HG02884 (cell line): Measurements from ENCODE around the gene CISH.

Experiments
- ATAC-seq: cut with Tn5 transposase; IDR thresholded peaks from one replicate; pipeline ENCODE4 v1.9.1; 2021; ENCODE audit warnings: mild to moderate bottlenecking, moderate library complexity; ENCODE audit not compliant: unreplicated experiment

CISH gene

DNA sequence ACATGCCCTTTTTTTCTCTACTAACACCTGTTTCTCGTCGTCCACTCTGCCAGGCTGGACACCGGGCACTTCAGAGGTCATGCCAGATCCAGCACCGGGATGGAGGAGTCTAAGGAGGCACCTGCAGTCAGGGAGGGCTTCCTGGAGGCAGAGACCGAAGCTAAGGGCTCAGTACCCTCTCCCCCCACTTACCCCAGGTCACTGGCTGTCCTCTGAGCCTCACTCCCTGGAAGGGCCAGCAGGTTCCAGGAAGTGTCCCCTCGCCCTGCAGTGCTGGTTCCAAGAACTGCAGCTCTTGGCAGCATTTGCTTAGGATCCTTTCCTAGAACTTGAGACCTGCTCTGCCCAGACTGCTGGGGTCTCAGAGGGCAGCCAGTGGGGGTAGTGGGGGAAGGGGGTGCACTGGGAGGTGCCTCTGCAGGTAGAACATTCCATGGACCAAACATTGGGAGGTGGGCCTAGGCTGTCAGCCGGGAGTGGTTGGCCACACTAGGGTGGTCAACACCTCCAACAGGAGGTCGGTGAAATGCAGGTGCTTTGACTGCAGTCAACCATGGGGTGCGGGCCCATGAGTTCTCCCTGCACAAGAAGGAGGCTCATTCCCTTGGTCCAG is 11.3 kb downstream of the CISH start:
- ATAC-seq = no peak

DNA sequence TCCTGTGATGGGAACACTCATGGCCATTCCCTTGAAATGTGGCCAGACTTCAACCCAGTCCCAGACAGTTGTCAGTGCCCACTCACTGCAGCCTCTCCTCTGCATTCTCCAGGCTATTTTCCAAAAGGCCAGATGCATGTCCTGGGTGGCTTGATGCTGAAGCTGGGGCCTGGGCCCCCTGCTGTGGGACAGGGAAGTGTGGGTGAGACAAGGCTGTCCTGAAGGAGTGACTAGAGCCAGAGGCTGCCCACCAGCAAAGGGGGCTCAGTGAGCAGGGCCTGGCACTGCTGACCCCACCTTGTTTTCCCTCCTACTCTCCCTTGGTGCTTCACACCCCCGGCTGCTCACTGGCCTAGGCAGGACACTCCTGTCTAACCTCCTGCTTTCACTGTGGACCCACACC is 11.9 kb downstream of the CISH start:
- ATAC-seq = no peak

DNA sequence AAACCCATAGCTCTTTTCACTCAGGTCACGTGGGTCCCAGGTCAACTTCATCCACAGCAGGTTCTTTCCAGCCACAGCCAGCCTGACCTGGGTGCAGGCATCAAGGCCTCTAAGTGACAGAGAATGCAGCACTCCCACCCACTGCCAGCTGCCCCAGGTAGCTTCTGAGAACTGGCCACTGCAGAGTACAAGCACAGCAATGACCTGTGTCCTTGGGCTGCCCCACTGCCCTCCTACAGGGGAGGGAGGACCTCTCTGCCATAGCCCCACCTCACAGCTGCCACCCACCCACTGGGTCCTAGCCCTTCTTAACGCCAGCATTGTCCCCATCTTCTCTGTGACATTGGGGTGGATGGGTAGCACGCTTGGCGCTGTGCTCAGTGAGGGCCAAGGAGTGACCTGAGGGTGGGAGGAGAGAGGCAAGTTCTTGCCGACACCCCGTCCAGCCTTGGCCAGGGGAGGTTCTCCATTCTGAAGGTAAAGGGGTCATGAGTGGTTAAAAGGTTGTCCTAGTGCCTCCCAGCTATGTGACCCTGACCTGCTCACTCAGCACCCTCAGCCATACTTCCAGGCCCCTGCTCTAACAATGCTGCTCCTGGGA is 12.4 kb downstream of the CISH start:
- no peak for ATAC-seq

DNA sequence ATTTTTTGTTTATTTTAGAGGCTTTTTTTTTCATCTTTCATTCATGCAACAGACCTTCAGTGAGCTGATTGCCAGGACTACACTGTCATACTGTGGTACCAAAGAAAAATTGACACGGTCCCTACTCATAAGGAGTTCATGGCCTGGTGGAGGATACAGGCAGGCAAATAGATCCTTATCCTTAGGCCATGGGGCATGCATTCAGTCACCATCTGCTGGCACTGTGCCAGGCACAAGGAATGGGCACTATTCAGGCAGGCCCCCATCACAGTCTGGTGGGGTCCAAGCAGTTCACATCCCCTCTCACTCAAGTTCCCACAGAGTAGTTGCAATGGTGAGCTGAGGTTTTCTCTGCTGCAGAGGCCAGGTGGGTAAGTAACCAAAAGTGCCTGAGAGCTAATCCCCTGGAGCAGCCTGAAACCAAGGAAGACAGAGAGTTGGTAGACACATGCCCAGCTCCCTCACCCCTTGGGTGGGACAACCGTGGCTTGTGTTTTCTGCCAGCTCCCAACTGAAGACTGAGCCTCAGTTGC is 17.3 kb downstream of the CISH start:
- ATAC-seq = no peak

DNA sequence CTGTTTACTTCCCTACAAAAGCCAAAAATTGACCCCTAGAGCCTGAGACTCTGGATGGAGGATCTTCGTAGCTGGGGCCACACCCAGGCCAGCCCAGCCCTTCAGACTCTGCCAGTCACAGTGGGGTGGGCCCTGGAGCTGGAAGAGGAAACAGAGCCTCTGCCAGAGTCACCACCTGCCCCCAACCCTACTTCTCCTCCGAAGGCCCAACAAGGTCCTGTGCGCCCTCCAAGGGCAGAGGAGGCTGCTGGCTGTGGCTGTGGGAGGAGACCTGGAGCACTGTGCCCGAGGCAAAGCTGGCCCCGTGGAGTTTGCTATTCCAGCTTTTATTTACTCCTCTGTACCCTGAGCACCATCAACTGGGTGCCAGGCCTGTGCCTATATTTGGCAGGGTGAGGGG is 19.0 kb downstream of the CISH start:
- no peak for ATAC-seq

DNA sequence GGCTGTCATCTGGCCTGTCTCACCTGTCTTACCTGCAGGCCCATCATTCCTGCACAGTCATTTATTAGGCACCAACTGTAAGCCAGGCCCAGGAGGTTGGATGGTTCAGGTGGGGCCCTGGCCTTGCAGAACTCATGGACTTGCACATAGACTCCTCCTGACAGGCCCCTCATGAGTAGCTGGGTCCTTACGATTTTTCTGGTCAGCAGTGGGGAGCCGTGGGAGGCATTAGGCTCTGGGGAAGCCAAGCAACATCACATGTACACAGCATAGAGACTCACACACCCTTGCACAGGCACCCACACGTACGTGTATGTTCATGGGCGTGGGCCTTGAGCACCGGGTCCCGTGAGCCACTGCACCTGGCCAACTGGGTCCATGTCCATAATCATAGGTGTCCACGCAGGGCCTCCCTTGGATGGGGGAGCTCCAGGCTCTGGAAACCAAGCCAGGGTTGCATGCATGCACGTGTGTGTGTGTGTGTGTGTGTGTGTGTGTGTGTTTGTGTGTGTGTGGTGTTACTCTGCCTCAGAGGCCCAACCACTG is 20.3 kb downstream of the CISH start:
- peak; percentile 4 for ATAC-seq

DNA sequence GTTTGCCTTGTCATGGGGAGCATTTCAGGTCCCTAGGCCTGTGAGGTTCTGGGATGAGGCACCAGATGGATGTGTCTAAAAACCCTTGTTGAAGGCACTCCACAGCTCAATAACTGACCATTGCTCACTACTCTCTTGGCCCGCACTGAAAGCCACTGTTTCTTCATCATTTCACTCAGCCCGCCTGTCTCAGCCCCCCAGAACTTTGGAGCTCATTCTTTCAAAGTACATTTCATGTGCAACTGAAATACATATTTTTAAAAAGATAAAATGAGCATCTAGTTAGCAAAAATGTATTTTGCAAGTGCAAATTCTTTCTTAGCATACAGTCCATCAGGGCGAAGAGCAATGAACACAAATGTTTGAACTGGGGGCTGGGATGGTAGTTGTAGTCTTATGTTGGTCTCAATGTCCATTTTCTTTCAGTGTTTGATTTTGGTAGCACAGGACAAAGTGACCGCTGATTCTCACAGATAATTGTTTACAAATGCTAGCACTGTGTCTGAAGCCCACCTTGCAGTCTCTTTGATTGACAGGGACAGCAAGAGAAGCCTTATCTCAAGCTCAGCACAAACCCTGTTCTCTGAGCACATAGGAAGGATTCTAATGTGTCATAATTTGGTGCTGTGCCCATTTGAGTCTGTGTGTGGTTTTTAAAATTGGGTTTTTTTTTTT is 22.7 kb downstream of the CISH start:
- ATAC-seq = no peak

DNA sequence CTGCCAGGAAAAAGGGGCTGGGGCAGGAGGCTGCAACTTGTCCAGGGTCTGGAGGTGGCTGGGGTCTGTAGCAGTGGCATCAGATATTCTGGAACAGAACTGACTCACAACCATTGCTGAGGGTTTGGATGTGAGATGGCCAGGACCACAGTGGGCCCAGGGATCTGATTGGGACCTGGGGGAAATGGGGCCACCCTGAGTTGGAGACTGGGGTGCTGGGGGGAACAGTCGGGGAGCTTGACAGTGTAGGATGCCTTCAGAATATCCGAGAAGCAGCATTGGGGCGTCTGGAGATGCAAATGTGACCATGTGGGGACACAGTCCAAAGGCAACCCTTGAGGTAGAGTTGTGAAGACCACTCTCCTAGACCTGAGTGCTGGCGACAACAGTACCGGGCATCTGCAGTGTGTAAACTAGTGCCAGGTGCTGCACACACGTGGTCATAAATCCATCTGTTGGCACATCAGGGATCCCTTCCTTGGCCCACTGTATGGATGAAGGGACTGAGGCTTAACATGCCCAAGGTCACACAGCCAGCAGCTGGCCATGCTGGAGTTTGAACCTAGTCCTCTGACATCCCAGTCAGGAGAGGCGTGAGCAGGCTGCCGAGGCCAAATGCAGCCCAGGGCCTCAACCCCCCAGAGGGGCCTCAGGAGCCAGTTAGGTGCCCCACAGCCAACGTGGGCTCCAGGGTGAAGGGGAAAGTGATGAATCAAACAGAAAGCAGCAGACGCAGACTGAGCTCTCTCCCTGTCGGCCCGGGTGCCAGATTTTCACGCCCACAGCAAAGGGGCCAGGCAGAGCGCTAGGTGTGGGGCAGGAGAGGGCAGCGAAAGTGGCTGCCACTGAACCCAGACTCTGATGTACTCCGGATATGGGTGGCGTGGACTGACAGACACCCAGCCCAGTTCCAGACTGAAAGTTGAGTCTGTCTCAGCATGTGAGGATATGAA is 23.5 kb downstream of the CISH start:
- ATAC-seq = no peak

DNA sequence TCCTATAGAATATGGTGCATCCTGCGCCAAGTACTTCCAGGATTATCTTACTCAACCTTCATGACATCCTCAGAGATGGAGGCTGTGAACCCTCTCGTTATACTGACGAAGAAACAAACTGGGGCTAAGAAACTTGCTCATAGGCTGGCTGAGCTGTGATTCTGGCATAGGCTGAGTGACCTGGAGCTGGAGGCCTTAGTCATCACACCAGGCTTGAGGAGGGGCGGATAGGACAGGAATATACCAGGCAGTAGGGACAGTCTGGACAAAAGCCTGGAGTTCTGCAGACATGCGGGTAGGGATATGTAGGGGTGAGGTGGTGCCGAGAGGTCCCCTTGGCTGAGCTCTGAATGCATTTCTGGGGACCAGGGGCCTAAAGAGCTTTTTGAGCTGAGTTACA is 24.2 kb downstream of the CISH start:
- no peak for ATAC-seq

DNA sequence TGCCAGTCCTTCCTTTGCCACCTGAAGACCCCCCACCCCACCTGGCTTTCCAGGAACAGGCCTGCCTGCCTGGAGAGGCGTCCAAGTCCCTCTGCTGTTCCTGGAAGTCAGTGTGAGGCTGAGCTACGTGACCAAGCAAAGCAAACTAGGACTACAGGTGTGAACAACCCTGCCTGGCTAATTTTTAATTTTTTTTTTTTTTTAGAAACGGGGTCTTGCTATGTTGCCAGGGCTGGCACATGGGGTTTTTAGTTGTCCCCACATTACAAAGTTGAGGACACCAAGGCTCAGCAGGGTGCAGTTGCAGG is 24.9 kb downstream of the CISH start:
- ATAC-seq = no peak

DNA sequence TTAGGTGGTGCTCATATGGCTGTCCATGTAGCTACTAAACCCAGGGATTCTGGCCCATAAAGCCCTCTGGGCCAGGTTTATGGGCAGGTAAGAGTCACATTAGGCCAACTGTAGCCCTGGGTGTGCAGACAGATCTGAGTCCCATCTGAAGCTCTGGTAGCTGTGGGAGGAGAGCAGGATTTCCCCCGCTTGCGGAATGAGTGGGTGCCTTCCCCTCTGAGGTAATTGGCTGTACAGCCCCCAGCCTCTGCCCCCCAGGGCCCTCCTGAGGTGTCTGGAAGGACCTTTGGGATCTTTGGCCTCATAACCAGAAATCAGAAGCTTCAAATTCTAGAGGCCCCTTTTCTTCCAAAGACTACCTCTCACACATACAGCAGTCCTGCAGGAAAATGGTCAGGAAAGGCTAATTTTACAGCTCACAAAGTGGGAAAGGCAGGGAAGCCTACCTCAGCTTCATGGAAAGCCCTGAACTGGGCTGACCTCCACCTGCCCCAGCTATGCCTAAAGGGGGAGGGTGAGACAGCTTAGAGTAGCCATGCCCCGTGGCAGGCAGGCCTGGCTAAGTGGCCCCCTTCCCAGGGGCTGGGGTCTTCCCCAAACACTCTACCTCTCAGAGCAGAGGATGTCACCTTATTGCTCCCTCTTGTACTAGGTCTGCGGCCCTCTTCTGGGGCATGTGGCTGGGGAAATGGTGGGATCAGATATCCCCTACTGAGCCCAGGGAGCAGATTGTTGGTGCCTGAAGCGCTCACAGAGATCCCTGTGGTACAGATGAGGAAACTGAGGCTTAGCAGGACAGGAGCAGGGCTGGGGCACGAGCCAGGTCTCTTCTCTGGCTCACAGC is 25.4 kb downstream of the CISH start:
- ATAC-seq = no peak

DNA sequence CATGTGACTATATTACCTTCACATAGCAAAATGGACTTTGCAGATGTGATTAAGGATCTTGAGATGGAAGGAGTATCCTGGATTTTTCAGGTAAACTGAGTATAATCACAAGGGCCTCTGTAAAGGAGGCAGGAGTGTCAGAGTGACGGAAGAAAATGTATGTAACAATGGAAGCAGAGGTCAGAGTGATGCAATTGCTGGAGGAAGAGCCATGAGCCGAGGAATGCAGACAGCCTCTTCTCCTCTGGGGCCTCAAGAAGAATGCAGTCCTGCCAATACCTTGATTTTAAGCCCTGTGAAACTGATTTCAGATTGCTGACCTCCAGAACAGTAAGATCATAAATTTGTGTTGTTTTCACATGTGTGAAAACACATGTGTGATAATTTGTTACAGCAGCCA is 27.2 kb downstream of the CISH start:
- no peak for ATAC-seq

DNA sequence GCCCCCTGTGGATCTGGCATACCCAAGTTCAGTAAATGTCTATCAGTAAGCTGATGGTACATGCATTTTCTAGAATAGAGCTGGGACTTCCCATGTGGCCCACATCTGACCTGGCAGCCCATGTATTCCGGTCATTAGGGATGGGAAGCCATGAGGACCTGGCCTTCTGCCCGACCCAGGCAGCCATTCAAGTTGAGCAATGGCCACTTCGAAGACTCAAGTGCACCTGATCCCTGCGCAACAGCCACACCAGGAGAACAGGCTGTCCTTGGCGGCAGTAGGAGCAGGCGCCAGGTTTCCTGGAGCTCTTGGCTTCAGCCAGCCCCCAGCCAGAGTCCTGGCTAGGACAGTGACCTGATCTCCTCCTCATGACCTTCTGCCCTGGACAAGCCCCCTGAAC is 27.7 kb downstream of the CISH start:
- ATAC-seq = no peak

DNA sequence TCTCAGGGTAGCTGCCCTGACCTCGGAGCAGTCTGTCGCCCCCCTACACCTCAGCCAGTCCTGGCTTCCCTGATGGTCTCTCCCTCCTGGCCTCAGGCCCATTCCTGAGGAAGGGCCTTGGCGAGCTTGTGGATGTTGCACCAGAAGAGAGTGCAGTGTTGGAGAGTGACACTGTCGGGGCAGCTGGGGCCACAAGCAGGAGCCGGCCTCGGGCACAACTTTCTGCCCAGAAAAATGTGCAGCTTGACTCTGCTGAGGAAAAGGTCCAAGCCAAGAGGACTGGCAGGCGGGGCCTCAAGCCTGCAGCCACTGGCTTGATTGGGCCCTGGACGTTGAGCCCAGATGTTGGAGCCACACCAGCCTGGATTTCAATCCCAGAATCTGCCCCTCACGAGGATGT is 29.5 kb downstream of the CISH start:
- ATAC-seq = no peak

DNA sequence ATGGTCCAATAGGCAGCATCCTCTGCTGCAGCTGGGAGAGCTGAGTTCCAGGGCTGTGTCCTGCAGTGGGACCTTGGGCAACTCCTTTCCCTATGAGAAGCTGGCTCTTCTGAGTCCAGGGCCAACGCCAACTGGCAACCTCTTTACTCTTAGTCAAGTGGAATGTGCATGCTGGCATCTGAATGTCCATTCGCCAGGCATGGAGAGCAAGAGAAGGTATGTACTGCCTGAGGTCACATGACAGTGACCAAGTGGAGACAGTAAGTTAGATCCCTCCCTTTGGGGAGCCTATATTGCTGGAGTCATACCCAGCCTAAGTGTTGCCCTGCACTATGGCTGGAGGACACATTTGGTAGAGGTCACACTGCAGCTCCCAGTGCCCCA is 30.1 kb downstream of the CISH start:
- ATAC-seq = no peak

DNA sequence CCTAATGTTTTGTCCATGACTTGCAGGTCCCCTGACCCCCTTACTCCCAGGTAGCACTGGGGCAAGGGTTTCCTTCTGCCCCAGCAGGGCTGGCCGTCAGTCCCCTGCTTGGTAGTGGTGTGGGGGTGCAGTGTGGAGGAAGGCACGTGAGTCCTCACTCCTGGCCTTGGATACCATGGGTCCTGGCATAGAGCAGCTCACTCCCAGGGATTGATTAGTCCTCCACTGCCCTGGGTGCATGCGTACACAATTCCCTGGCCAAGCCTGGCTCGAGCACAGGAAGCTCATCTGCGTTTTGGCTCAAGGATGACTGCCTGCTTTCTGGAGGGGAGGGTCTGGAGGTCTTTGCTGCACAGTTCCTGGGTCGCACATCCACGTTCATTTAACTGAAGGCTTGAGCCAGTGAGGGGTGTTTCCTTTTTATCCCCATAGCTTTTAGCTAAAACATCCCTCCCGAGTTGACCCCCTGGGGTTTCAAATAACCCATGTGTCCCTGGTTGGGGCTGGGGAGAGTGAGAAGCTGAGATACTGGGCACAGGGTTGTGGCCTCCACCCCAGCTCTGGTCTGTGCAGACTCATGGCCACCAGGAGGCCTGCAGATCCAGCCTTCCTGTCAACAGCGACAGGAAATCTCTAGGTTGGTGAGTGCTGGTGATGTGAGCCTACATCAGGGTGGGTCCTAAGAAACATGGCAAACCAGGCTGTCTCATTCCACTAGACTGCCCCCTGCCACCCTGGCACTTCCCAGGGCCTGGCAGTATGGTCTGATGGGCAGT is 30.7 kb downstream of the CISH start:
- ATAC-seq = no peak

DNA sequence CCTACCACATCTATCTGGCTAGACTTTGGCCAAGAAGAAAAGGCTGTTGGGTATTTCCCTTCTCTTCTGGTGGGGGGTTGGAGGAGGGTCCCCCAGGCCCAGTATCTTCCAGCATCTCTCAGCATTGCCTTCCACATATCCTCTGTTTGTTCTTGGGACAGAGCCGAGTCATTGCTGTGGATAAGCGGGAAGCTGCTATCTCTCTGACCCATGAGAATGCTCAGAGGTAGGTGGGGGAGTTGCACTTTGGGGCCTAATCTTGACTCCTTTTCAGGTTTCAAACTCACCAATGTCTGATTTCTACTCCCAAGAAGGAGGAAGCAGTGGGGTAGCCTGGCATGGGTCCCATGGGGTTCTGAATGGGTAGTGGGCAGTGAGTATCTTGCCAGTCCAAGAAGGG is 34.2 kb downstream of the CISH start:
- no peak for ATAC-seq

DNA sequence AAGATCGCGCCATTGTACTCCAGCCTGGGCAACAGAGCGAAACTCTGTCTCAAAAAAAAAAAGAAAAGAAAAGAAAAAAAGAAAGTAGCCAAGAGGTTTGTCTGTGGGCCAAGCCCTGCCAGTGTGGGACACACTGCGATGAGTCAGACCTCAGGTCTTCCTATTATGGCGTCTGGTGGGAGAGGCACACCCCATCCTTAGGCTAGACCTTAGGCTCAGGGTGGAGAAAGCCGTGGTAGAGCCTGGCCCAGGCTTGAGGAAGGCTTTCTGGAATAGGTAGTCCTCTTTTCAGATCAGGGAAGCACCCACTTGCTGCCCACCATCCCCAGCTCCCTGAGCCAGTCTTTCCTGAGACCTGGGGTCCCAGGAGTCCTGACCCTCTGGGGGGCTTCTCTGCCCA is 36.2 kb downstream of the CISH start:
- no peak for ATAC-seq

DNA sequence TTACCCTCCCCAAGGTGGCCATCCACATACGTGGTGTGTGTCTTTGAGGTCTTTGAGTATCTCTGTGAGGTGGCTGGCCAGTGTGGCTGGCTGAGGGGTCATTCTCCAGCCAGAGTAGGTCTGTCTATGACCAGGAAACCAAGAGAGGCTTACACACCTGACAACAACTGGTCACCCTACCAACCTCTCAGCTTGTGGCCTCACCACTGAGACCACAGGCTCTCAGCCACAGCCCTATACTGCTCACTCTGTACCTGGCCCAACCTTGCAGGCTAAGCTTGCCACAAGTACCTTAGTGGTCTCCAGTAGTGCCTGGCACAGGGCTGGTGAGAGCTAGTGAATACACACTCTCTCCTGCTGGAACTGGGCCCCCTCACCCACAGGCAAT is 37.1 kb downstream of the CISH start:
- no peak for ATAC-seq
